ENCODE results near the gene PPARA. TPM values are rescaled to one million over a fixed set of nuclear protein-coding genes. Genes with fewer than 3 reads are reported as not detected.

Gene PPARA
- total RNA-seq, 1 experiment from 2014 or later: 14.5 TPM

- no peak for DNase-seq (ENCODE audit: low read depth, low spot score)
- no peaks in the 10 kb centered on the region for H3K36me3 ChIP-seq (ENCODE audit: control insufficient read depth in 1 of 2, insufficient read depth in 2 of 2, low read length in 2 of 2)
- H3K4me3 ChIP-seq (replicated peaks in 1 of 2; ENCODE audit: low read depth in 1 of 2, low read length in 2 of 2): no peak overlapping the region
- no peak for TF ChIP-seq MAX (IDR thresholded peaks at IDR 0.05)
- no peak for TF ChIP-seq ZFX (IDR thresholded peaks at IDR 0.05)
- no peak for ATAC-seq
- H3K9me3 ChIP-seq (ENCODE audit: control insufficient read depth in 1 of 2, insufficient read depth in 1 of 2, low read depth in 1 of 2, low read length in 2 of 2): no peaks in the 10 kb centered on the region
- no peaks in the 10 kb centered on the region for H3K27me3 ChIP-seq (ENCODE audit: insufficient read depth, low read length)
- H3K4me1 ChIP-seq (ENCODE audit: control insufficient read depth in 1 of 2, insufficient read depth in 2 of 2, low read length in 2 of 2): peaks cover 0 to 21% of the 10 kb centered on the region in 2 experiments; a peak in 1 of 4 replicates
- no peaks in the 10 kb centered on the region for H3K79me2 ChIP-seq (ENCODE audit: insufficient read depth, low read length)
- no peak overlapping the region for H3K9ac ChIP-seq (ENCODE audit: low read length)
- intact Hi-C loops (cut with micrococcal nuclease): no loop called here
- no peak overlapping the region for H2AFZ ChIP-seq (ENCODE audit: low read depth, low read length, poor library complexity, severe bottlenecking)
- no peaks in the 10 kb centered on the region for H4K20me1 ChIP-seq (ENCODE audit: insufficient read depth)
- ChIA-PET POLR2A (no interaction called here), CTCF (no interaction called here), RAD21 (ENCODE audit: low non-redundant PET in 1 of 2, low total read pairs in 2 of 2, uncharacterized antibody in 2 of 2, unreplicated experiment in 2 of 2) (no interaction called here)
- no peaks in the 10 kb centered on the region for H3K9me2 ChIP-seq (ENCODE audit: insufficient read depth)
- no peak overlapping the region for H3K4me2 ChIP-seq (ENCODE audit: low read length)
- no peak overlapping the region for H3K27ac ChIP-seq (ENCODE audit: low read depth, low read length)
- no TSS peak for BruUV-seq (replicated peaks)
Measured at GRCh38 chr22:46126853-46127385, 23.4 kb upstream of the PPARA start.

- no peak for TF ChIP-seq EGR1 (IDR thresholded peaks at IDR 0.05; ENCODE audit: low read depth)
- no peak for TF ChIP-seq SRF (IDR thresholded peaks at IDR 0.05; ENCODE audit: low read depth)
- no peak for TF ChIP-seq ZFX (IDR thresholded peaks at IDR 0.05)
- no peak for TF ChIP-seq MAX (IDR thresholded peaks at IDR 0.05)
- no peak for TF ChIP-seq JUND (IDR thresholded peaks at IDR 0.05)
- TF ChIP-seq RAD21 (IDR thresholded peaks at IDR 0.05; ENCODE audit: low read depth): no peak
- no peak for TF ChIP-seq EZH2phosphoT487 (IDR thresholded peaks at IDR 0.05; ENCODE audit: borderline replicate concordance)
- no peak overlapping the region for H2AFZ ChIP-seq (ENCODE audit: low read depth, low read length, poor library complexity, severe bottlenecking)
- H3K36me3 ChIP-seq (ENCODE audit: control insufficient read depth in 1 of 2, insufficient read depth in 2 of 2, low read length in 2 of 2): no peaks in the 10 kb centered on the region
- H3K27ac ChIP-seq (ENCODE audit: low read depth, low read length): no peak overlapping the region
- RAD21 ChIA-PET (ENCODE audit: low non-redundant PET in 1 of 2, low total read pairs in 2 of 2, uncharacterized antibody in 2 of 2, unreplicated experiment in 2 of 2): no interaction called here
- ATAC-seq: no peak
- no peak overlapping the region for H3K4me2 ChIP-seq (ENCODE audit: low read length)
- H3K27me3 ChIP-seq (ENCODE audit: insufficient read depth, low read length): no peaks in the 10 kb centered on the region
- no peak for DNase-seq (ENCODE audit: low read depth, low spot score)
- H3K9me2 ChIP-seq (ENCODE audit: insufficient read depth): no peaks in the 10 kb centered on the region
- H3K9ac ChIP-seq (ENCODE audit: low read length): no peak overlapping the region
- POLR2A ChIA-PET: no interaction called here
- intact Hi-C loops (cut with micrococcal nuclease): no loop called here
- H3K79me2 ChIP-seq (ENCODE audit: insufficient read depth, low read length): no peaks in the 10 kb centered on the region
- H4K20me1 ChIP-seq (ENCODE audit: insufficient read depth): no peaks in the 10 kb centered on the region
- no peaks in the 10 kb centered on the region for H3K9me3 ChIP-seq (ENCODE audit: control insufficient read depth in 1 of 2, insufficient read depth in 1 of 2, low read depth in 1 of 2, low read length in 2 of 2)
- H3K4me1 ChIP-seq (ENCODE audit: control insufficient read depth in 1 of 2, insufficient read depth in 2 of 2, low read length in 2 of 2): peaks cover 0 to 18% of the 10 kb centered on the region in 2 experiments; a peak in 1 of 4 replicates
- no TSS peak for BruUV-seq (replicated peaks)
- H3K4me3 ChIP-seq (replicated peaks in 1 of 2; ENCODE audit: low read depth in 1 of 2, low read length in 2 of 2): no peak overlapping the region
- CTCF ChIA-PET: interaction anchor here (0.7 kb wide), 1 partner anchor 121 kb away, joined by 4 read pairs; no protein-coding TSS in a partner anchor
Measured at GRCh38 chr22:46127556-46127955, 22.8 kb upstream of the PPARA start.
